ENCODE data around the gene DUSP22.
"Not testable (repeated sequence)": the region's sequence is repeated elsewhere in the genome, so short reads cannot be mapped to it uniquely, and the experiment has no call there.

Gene DUSP22

DNA sequence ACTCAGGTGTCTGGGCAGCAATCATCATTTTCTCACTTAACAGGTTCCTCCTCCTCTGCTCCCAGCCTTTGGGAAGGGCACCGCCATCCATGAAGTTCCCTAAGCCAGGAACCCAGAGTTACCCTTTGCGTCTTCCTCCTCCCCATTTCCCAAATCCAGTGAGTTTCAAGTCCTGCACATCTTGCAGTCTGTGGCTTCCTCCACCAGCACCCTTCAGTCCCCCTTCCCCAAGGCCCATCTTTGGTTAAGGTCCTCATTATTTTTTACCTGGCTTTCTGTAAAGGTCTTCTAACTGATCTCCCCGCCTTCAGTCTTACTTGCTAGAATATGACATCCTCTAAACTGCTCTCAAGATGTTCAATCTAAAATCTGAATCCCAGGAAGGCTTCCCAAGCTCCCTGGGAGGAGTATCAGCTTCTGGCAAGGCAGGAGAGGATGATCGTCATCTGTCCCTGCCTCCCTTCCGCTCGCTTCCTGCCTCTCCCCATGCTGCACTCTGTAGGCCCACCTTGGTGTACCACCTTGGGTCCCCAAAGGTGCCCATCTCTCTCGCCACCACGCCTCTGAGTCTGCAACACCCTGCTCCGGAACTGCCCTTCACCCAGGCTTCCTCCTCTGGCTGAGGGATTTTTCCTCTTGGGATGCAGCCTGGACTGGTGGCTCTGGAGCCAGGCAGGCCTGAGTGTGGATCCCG, 11.4 kb upstream of the DUSP22 start:
- no peak for DNase-seq

GRCh38 chr6:281469-282103, 10.7 kb upstream of the DUSP22 start:
- DNase-seq: no peak

DNA sequence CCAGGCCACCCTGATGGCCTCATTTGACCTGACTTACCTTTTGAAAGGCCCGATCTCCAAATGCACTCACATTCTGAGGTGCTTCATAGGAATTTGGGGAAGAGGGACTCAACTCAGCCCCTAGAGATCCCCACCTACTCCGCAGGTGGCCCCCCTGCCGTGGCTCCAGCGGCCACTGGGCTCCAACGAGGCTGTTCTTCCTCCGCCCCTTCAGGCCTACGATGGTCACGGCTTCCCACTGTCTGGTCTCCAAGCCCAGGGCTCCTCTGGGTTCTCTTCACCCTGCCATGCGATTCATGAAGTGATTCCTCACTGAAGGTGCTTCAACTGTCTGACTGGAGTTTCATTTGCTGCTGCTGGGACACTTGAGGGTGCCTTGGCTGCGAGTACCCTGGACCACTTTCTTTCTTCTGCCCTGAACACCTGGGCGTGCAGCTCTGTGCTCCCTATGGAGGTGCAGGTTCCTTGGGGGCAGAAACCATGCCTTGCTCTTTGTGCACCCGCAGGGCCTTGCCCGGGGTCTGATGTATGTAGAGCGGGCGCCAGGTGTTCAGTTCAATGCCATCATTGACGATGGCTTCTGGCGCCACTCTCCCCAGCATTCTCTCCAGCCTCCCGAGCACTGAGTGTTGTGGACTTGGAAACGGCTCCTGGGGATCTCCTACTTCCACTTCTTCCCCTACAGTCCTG, 10.0 kb upstream of the DUSP22 start:
- no peak for DNase-seq

DNA sequence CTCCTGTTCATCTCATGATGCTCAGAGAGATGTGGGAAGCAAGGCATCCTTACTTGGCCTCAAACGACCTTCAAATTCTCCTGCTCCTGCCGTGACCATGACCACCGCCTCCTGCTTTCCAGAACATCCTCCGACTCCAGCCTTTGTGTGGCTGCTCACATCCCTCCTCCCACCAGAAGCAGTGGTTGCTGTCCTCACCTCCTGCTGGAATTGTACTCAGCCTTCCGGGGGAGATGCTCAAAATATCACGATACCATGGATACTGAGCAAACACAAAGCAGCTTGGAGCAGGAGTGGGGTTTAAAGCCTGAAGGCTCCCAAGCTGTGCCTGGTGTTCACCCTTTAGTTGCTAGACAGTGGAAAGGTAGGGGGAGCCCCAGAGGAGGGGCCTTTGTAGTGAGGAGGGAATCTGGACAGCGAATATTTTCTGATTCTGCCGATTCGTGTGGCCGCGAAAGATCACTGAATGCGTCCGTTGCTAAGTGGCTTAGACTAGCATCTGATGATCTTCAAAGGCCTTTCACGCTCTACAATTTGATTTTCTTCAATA, 9.3 kb upstream of the DUSP22 start:
- DNase-seq: no peak

- no peak for DNase-seq
These were observed 7.8 kb upstream of the DUSP22 start for GRCh38 chr6:284486-284885.

DNA sequence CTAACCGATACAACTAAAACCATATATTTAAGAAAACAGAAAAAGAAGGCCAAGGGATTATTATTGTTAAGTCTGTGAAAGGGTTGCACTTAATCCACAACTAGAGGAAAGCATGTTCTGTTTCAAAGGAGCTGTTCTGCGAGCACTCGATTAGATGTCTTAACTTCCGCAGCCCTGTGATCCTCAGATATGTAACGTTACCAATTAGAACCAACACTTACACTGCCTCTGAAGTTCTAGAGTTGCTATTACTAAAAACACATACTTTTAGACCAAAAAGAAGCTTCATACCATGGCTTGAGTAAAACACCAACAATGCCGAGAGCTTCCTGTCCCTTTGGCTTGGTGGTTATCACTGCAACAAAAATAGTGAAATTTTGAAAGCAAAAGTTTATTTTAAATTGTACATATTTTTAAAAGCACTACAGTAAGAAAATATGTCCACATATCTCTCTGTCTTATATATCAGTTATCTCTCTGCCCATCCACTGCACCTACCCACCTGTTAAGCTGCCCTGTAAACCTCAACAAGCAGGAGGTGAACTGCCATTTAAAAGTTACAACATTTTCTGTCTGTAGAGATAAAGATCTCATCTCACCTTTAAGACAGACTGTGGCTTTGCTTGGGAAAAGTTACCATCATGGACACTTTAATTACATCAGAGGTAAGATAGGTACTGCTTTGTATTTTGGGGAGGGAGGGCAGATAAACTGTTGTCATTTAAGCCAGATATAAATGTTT, 7.1 kb upstream of the DUSP22 start:
- DNase-seq: no peak

- not testable (repeated sequence) for DNase-seq
These were observed 6.4 kb upstream of the DUSP22 start for GRCh38 chr6:285902-286301.

DNA sequence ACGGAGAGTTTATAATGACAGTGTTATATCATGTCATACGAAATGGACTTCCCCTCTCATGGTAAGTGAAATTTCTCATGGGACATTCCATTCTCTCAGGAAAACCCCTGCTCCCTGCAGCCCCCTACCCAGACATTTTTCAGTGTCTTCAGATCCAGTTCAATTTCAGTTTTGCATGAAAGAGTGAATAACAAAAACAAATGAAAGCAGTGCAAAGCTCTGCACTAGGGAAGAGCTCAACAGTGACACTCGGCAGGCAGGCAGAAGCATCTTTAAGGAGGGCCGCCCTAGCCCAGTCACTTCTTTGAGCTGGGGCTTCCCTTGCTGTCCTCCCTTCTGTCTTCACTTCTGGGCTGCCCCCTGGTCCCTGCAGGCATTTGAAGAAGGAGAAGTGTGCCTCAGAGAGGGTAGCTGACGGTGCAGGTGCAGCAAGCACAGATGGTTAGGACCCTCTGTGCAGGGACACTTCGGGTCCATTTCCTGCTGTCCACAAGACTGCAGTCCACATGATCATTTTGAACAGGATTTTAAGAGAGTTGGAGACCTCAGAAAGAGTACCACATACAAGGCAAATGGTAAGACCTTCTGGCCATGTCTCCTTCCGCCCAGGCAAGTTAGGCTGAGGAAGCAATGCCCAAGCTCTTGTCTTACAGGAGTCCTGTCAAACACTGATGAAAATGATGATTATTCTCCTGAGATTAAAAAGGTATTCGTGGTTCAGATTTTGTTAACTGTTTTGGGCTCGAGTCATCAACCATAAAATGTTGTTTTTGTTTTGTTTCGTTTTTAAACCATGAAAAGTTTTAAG, 5.4 kb upstream of the DUSP22 start:
- DNase-seq: no peak

DNA sequence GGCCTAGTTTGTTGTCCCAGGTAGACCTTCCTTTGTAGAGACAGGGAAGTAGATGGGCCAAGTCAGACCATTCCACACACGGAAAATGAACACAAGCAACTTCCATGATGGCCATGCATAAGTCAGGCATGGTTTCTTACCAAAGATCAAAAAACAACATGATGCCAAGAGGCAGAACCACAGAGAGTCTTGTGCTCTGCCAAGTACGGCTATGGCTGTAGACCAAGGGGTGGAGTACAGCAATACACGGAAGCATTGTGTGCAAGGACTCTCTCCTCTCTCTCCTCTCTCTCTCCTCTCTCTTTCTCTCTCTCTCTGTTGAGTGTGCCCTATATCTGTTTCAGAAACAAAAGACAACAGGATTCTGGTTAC, 4.8 kb upstream of the DUSP22 start:
- no peak for DNase-seq

DNA sequence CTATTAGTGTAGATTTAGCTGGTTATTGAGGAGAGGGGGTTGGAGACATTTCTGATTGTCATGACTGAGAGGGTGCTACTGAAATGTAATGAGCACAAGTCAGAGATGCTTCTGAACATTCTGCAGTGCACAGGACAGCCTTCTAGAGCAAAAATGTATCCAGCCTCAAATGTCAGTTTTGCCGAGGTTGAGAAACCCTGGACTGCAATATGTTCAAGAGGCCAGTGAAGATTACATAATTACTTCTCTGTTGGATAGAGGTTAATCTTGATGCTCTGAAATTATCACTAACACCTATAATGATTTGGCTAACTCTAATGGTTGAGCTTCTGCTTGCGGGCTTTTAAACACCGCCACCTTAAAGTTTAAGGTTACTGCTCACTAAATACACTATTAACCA, 3.4 kb upstream of the DUSP22 start:
- no peak for DNase-seq

DNA sequence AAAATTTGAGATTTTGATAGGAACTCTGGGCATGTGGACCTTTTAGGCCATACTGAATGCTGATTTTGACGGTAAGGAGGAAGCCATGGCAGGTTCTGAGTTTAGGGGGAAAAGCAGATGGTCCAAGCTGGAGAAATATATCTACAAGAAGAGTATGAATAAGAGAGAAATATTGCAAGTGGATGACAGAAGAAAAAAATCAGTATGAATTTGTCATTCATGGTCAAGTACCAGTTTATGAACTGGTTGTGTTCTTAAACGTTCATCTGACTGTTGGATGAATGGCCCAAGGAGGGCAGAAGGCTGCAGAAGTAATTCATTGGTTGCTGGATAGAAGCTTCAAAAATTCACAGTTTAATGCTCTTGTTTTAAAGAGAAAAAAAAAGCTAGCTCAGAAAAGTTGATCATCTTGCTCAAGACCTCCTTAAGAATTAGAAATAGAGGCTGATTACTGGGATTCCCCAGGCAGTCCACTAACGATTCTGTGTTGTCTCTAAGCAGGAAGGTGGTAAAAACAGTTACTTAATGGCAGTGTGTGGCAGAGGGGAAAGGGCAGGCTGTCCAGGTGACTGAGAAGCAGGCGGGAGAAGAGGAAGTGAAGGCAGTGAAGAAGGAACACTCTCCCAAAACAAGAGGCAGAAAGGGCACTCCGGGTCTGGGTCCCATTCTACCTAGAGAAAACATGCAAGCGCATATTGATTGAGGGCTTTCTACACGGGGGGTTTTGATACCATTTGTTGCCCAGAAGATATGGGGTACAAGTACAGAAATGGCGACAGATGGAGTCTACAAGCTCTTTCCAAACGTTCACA, 2.0 kb upstream of the DUSP22 start:
- DNase-seq: no peak

- no peak for DNase-seq
These were observed 1.0 kb upstream of the DUSP22 start for GRCh38 chr6:291204-291696.

DNA sequence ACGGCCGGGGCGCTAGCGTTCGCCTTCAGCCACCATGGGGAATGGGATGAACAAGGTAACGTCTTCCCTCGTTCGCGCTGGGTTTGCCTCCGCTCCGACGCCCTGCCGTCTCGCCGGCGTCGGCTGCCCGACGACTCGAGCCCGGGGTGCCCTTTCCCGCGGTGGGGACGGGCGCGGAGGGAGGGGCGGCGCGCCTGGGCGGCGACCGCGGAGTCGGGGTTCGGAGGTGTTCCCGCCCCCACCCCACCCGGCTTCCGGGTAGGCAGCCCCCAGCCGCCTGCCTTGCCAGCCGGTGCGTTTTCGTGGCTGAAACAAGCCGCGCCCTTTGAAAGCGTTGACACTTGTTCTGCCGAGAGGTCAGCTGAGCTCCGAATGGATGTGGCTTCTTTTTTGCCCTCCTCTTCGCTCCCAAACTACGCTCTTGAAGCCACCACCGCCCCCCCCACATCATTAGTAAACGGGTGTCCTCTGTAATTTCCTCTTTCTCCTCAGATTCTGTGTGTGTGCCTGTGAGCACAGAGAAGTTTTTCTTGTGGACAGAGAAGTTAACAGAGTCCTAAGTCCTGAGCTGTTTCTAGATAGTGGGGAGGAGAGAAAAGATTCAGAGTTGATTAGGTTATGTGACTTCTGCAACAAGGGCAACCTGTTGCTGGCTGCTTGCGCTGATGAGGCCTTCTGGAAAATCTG, 362 bp downstream of the DUSP22 start:
- DNase-seq: no peak

- no peak for DNase-seq
These were observed 1.2 kb downstream of the DUSP22 start for GRCh38 chr6:293193-294174.

GRCh38 chr6:294656-295565, 2.6 kb downstream of the DUSP22 start:
- DNase-seq: no peak

GRCh38 chr6:296151-297122, 4.2 kb downstream of the DUSP22 start:
- no peak for DNase-seq
